ENCODE data around the gene TADA2B.

TADA2B gene

GRCh38 chr4:7075962-7076695 is 33.0 kb downstream of the TADA2B start:
- Histone ChIP-seq H3K4me1 (ENCODE audit: insufficient read depth, low read length, poor library complexity, severe bottlenecking) (no peaks in the 10 kb centered on the region), H3F3A (ENCODE audit: low read depth) (no peaks in the 10 kb centered on the region), H3K27me3 (ENCODE audit: insufficient read depth, low read length, poor library complexity, severe bottlenecking) (no peaks in the 10 kb centered on the region), H3K9ac (ENCODE audit: low read depth, low read length, poor library complexity, severe bottlenecking) (no peak overlapping the region), H3K79me2 (ENCODE audit: insufficient read depth, low read length) (no peaks in the 10 kb centered on the region), H2AFZ (ENCODE audit: low read length) (no peak overlapping the region), H3K36me3 (ENCODE audit: insufficient read depth, low read length) (no peaks in the 10 kb centered on the region), H4K20me1 (ENCODE audit: insufficient read depth, low read length, poor library complexity, severe bottlenecking) (no peaks in the 10 kb centered on the region), H3K4me2 (ENCODE audit: low read depth, low read length, poor library complexity, severe bottlenecking) (no peak overlapping the region), H3K4me3 (ENCODE audit: low read length, poor library complexity, severe bottlenecking) (no peak overlapping the region), H3K9me3 (ENCODE audit: insufficient read depth, low read depth, low read length) (no peaks in the 10 kb centered on the region), H3K9me2 (replicated peaks; ENCODE audit: low read depth, low read length) (no peaks in the 10 kb centered on the region)
- no peak for TF ChIP-seq EZH2phosphoT487 (IDR thresholded peaks at IDR 0.05; ENCODE audit: borderline replicate concordance)
- TF ChIP-seq CTCF (conservative IDR thresholded peaks at IDR 0.05; ENCODE audit: low read length), result no peak

GRCh38 chr4:7076696-7077082 is 33.5 kb downstream of the TADA2B start:
- Histone ChIP-seq H3K79me2 (ENCODE audit: insufficient read depth, low read length) (no peaks in the 10 kb centered on the region), H3F3A (ENCODE audit: low read depth) (no peaks in the 10 kb centered on the region), H3K4me3 (ENCODE audit: low read length, poor library complexity, severe bottlenecking) (no peak overlapping the region), H3K4me1 (ENCODE audit: insufficient read depth, low read length, poor library complexity, severe bottlenecking) (no peaks in the 10 kb centered on the region), H3K9me2 (replicated peaks; ENCODE audit: low read depth, low read length) (no peaks in the 10 kb centered on the region), H3K9ac (ENCODE audit: low read depth, low read length, poor library complexity, severe bottlenecking) (no peak overlapping the region), H2AFZ (ENCODE audit: low read length) (no peak overlapping the region), H3K4me2 (ENCODE audit: low read depth, low read length, poor library complexity, severe bottlenecking) (no peak overlapping the region), H4K20me1 (ENCODE audit: insufficient read depth, low read length, poor library complexity, severe bottlenecking) (no peaks in the 10 kb centered on the region), H3K27me3 (ENCODE audit: insufficient read depth, low read length, poor library complexity, severe bottlenecking) (no peaks in the 10 kb centered on the region), H3K36me3 (ENCODE audit: insufficient read depth, low read length) (no peaks in the 10 kb centered on the region), H3K9me3 (ENCODE audit: insufficient read depth, low read depth, low read length) (no peaks in the 10 kb centered on the region)
- no peak for TF ChIP-seq CTCF (conservative IDR thresholded peaks at IDR 0.05; ENCODE audit: low read length)
- TF ChIP-seq EZH2phosphoT487 (IDR thresholded peaks at IDR 0.05; ENCODE audit: borderline replicate concordance), result no peak

GRCh38 chr4:7077371-7077770 is 34.2 kb downstream of the TADA2B start:
- Histone ChIP-seq H3K27me3 (ENCODE audit: insufficient read depth, low read length, poor library complexity, severe bottlenecking) (no peaks in the 10 kb centered on the region), H3K9me3 (ENCODE audit: insufficient read depth, low read depth, low read length) (no peaks in the 10 kb centered on the region), H3K79me2 (ENCODE audit: insufficient read depth, low read length) (no peaks in the 10 kb centered on the region), H4K20me1 (ENCODE audit: insufficient read depth, low read length, poor library complexity, severe bottlenecking) (no peaks in the 10 kb centered on the region), H3K9me2 (replicated peaks; ENCODE audit: low read depth, low read length) (no peaks in the 10 kb centered on the region), H3K9ac (ENCODE audit: low read depth, low read length, poor library complexity, severe bottlenecking) (no peak overlapping the region), H3F3A (ENCODE audit: low read depth) (no peaks in the 10 kb centered on the region), H3K4me2 (ENCODE audit: low read depth, low read length, poor library complexity, severe bottlenecking) (no peak overlapping the region), H2AFZ (ENCODE audit: low read length) (no peak overlapping the region), H3K36me3 (ENCODE audit: insufficient read depth, low read length) (no peaks in the 10 kb centered on the region), H3K4me3 (ENCODE audit: low read length, poor library complexity, severe bottlenecking) (no peak overlapping the region), H3K4me1 (ENCODE audit: insufficient read depth, low read length, poor library complexity, severe bottlenecking) (no peaks in the 10 kb centered on the region)
- TF ChIP-seq CTCF (conservative IDR thresholded peaks at IDR 0.05; ENCODE audit: low read length), result no peak
- no peak for TF ChIP-seq EZH2phosphoT487 (IDR thresholded peaks at IDR 0.05; ENCODE audit: borderline replicate concordance)

Data from Loucy (cell line).